HEK293T (cell line): Measurements from ENCODE around the gene ACSL3.

ENCODE experiments used
- ELF4 ChIP-seq: fragments of 450-650 bp; IDR thresholded peaks from 2 replicates; pipeline ENCODE4 v1.6.1; 2017; ENCODE audit warnings: antibody characterized with exemption
- FOXK2 ChIP-seq: fragments of 450-650 bp; IDR thresholded peaks from 2 replicates; pipeline ENCODE4 v1.6.1; 2016; ENCODE audit warnings: mild to moderate bottlenecking
- FOXM1 ChIP-seq: fragments of 450-650 bp; IDR thresholded peaks from 2 replicates; pipeline ENCODE4 v1.6.1; 2017; ENCODE audit warnings: mild to moderate bottlenecking, borderline replicate concordance
- HDGF ChIP-seq: fragments of 450-650 bp; IDR thresholded peaks from 2 replicates; pipeline ENCODE4 v1.6.1; 2017; ENCODE audit warnings: antibody characterized with exemption, borderline replicate concordance
- SP1 ChIP-seq: fragments of 450-650 bp; IDR thresholded peaks from 2 replicates; pipeline ENCODE4 v1.6.1; 2017
- SUZ12 ChIP-seq: fragments of 450-650 bp; IDR thresholded peaks from 2 replicates; pipeline ENCODE4 v1.6.1; 2016; ENCODE audit warnings: mild to moderate bottlenecking
- TARDBP ChIP-seq: fragments of 450-650 bp; IDR thresholded peaks from 2 replicates; pipeline ENCODE4 v1.6.1; 2016
- ZNF384 ChIP-seq: fragments of 450-650 bp; IDR thresholded peaks from 2 replicates; pipeline ENCODE4 v1.6.1; 2016
- TF ChIP-seq, protein P1 (sequence below): fragments of 450-650 bp; IDR thresholded peaks from 2 replicates; pipeline ENCODE4 v1.6.1; 2016

DNA sequence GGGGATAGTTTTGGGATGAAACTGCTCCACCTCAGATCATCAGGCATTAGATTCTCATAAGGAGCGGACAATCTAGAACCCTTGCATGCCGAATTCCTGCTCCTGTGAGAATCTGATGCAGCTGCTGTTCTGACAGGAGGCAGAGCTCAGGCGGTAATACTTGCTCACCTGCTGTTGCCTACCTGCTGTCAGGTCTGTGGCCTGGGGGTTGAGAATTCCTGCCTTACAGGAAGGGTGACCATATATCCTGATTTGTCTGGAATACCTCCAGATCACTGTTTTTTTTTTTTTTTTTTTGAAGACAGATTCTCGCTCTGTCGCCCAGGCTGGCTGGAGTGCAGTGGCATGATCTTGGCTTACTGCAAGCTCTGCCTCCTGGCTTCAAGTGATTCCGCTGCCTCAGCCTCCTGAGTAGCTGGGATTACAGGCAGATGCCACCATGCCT lies 21.7 kb downstream of the ACSL3 start:
- TF ChIP-seq ELF4 = no peak
- no peak for TF ChIP-seq HDGF
- TF ChIP-seq FOXK2 = no peak
- no peak for TF ChIP-seq SP1
- no peak for TF ChIP-seq FOXM1
- TF ChIP-seq TARDBP = no peak
- TF ChIP-seq, protein P1, sequence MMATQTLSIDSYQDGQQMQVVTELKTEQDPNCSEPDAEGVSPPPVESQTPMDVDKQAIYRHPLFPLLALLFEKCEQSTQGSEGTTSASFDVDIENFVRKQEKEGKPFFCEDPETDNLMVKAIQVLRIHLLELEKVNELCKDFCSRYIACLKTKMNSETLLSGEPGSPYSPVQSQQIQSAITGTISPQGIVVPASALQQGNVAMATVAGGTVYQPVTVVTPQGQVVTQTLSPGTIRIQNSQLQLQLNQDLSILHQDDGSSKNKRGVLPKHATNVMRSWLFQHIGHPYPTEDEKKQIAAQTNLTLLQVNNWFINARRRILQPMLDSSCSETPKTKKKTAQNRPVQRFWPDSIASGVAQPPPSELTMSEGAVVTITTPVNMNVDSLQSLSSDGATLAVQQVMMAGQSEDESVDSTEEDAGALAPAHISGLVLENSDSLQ = no peak
- TF ChIP-seq ZNF384 = no peak
- no peak for TF ChIP-seq SUZ12
